ENCODE results near the gene PARD3B.

The PARD3B gene

GRCh38 chr2:205034034-205034433, 488.8 kb downstream of the PARD3B start:
- TF ChIP-seq, protein P1, sequence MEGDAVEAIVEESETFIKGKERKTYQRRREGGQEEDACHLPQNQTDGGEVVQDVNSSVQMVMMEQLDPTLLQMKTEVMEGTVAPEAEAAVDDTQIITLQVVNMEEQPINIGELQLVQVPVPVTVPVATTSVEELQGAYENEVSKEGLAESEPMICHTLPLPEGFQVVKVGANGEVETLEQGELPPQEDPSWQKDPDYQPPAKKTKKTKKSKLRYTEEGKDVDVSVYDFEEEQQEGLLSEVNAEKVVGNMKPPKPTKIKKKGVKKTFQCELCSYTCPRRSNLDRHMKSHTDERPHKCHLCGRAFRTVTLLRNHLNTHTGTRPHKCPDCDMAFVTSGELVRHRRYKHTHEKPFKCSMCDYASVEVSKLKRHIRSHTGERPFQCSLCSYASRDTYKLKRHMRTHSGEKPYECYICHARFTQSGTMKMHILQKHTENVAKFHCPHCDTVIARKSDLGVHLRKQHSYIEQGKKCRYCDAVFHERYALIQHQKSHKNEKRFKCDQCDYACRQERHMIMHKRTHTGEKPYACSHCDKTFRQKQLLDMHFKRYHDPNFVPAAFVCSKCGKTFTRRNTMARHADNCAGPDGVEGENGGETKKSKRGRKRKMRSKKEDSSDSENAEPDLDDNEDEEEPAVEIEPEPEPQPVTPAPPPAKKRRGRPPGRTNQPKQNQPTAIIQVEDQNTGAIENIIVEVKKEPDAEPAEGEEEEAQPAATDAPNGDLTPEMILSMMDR (IDR thresholded peaks at IDR 0.05; ENCODE audit: poor library complexity, severe bottlenecking), result no peak
- H3K9me3 ChIP-seq (ENCODE audit: severe bottlenecking), result no peaks in the 10 kb centered on the region
- no peak overlapping the region for H3K4me3 ChIP-seq (ENCODE audit: severe bottlenecking)
- no peaks in the 10 kb centered on the region for H3K4me1 ChIP-seq (ENCODE audit: insufficient read depth, poor library complexity, severe bottlenecking)
- H3K27me3 ChIP-seq (ENCODE audit: insufficient read depth, poor library complexity, severe bottlenecking), result no peaks in the 10 kb centered on the region
- H3K27ac ChIP-seq (ENCODE audit: poor library complexity, severe bottlenecking), result no peak overlapping the region
- H3K36me3 ChIP-seq (ENCODE audit: low read depth), result no peaks in the 10 kb centered on the region
- ATAC-seq (ENCODE audit: low read depth) (no peak), DNase-seq (ENCODE audit: low spot score) (no peak)

DNA sequence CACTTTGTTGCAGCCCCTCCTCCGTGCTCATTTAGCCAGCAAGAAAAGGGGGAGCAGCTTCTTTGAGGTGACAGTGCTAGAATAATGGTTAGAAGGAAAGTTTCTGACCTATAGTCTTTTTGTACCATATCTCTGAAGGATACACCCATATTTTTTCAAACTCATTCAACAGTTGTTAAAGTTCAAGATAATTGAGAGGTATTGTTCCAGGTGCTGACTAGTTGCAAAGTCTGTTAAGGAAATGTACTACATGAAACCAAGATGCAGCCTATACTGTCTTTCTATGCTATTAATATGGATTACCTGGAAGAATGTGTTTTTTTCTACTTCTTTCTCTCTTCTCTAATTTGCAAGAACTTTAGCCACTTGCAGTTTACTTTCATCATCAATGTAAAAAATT, 495.0 kb downstream of the PARD3B start:
- Histone ChIP-seq H3K4me1 (ENCODE audit: insufficient read depth, poor library complexity, severe bottlenecking) (no peaks in the 10 kb centered on the region), H3K27ac (ENCODE audit: poor library complexity, severe bottlenecking) (no peak overlapping the region), H3K36me3 (ENCODE audit: low read depth) (no peaks in the 10 kb centered on the region), H3K9me3 (ENCODE audit: severe bottlenecking) (no peaks in the 10 kb centered on the region), H3K27me3 (ENCODE audit: insufficient read depth, poor library complexity, severe bottlenecking) (no peaks in the 10 kb centered on the region), H3K4me3 (ENCODE audit: severe bottlenecking) (no peak overlapping the region)
- DNase-seq (ENCODE audit: low spot score), result no peak
- no peak for ATAC-seq (ENCODE audit: low read depth)
- TF ChIP-seq, protein P1 (IDR thresholded peaks at IDR 0.05; ENCODE audit: poor library complexity, severe bottlenecking), result no peak

- Histone ChIP-seq H3K4me1 (ENCODE audit: insufficient read depth, poor library complexity, severe bottlenecking) (no peaks in the 10 kb centered on the region), H3K27ac (ENCODE audit: poor library complexity, severe bottlenecking) (no peak overlapping the region), H3K9me3 (ENCODE audit: severe bottlenecking) (no peaks in the 10 kb centered on the region), H3K36me3 (ENCODE audit: low read depth) (no peaks in the 10 kb centered on the region), H3K27me3 (ENCODE audit: insufficient read depth, poor library complexity, severe bottlenecking) (no peaks in the 10 kb centered on the region), H3K4me3 (ENCODE audit: severe bottlenecking) (no peak overlapping the region)
- TF ChIP-seq, protein P1 (IDR thresholded peaks at IDR 0.05; ENCODE audit: poor library complexity, severe bottlenecking), result no peak
- no peak for ATAC-seq (ENCODE audit: low read depth)
- DNase-seq (ENCODE audit: low spot score), result no peak
These were observed 496.3 kb downstream of the PARD3B start for GRCh38 chr2:205041472-205042130.

GRCh38 chr2:205043285-205043684, 498.0 kb downstream of the PARD3B start:
- DNase-seq (ENCODE audit: low spot score) (no peak), ATAC-seq (ENCODE audit: low read depth) (no peak)
- Histone ChIP-seq H3K4me3 (ENCODE audit: severe bottlenecking) (no peak overlapping the region), H3K36me3 (ENCODE audit: low read depth) (no peaks in the 10 kb centered on the region), H3K9me3 (ENCODE audit: severe bottlenecking) (no peaks in the 10 kb centered on the region), H3K4me1 (ENCODE audit: insufficient read depth, poor library complexity, severe bottlenecking) (no peaks in the 10 kb centered on the region), H3K27me3 (ENCODE audit: insufficient read depth, poor library complexity, severe bottlenecking) (no peaks in the 10 kb centered on the region), H3K27ac (ENCODE audit: poor library complexity, severe bottlenecking) (no peak overlapping the region)
- TF ChIP-seq, protein P1 (IDR thresholded peaks at IDR 0.05; ENCODE audit: poor library complexity, severe bottlenecking), result no peak

DNA sequence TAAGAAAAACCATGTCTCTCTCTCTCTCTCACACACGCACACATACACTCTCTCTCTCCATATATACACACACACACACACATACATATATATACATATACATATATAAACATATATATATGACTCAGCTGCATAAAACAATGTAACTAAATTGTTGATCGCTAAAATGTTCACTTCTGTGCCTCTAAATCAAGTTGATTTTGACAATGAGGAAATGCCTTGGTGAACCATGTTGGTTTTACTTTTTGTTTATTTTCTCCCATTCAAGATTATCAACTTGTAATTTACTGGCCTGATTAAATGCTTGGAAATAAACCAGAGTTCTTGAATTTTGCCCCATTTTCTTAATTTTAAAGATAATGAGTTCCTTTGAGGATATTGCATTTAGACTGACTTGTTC, 500.4 kb downstream of the PARD3B start:
- DNase-seq (ENCODE audit: low spot score) (no peak), ATAC-seq (ENCODE audit: low read depth) (no peak)
- no peak overlapping the region for H3K4me3 ChIP-seq (ENCODE audit: severe bottlenecking)
- H3K36me3 ChIP-seq (ENCODE audit: low read depth), result no peaks in the 10 kb centered on the region
- no peaks in the 10 kb centered on the region for H3K4me1 ChIP-seq (ENCODE audit: insufficient read depth, poor library complexity, severe bottlenecking)
- H3K9me3 ChIP-seq (ENCODE audit: severe bottlenecking), result no peaks in the 10 kb centered on the region
- H3K27me3 ChIP-seq (ENCODE audit: insufficient read depth, poor library complexity, severe bottlenecking), result no peaks in the 10 kb centered on the region
- H3K27ac ChIP-seq (ENCODE audit: poor library complexity, severe bottlenecking), result no peak overlapping the region
- TF ChIP-seq, protein P1 (IDR thresholded peaks at IDR 0.05; ENCODE audit: poor library complexity, severe bottlenecking), result no peak
